HepG2 (cell line): ENCODE measurements around the gene MEGF6. TPM values are rescaled to one million over a fixed set of nuclear protein-coding genes. Genes with fewer than 3 reads are reported as not detected.

ENCODE experiments used
- CCDC6 ChIP-seq: sonication (generic); formaldehyde crosslinking; IDR thresholded peaks from 2 replicates; pipeline ENCODE4 v1.8.1; 2022; ENCODE audit warnings: mild to moderate bottlenecking, missing genetic modification reagents, moderate library complexity
- ELF1 ChIP-seq: sonication (generic); formaldehyde crosslinking; IDR thresholded peaks from 2 replicates; pipeline ENCODE4 v1.4.0; 2020; ENCODE audit warnings: missing genetic modification reagents
- HOXA5 ChIP-seq: sonication (generic); formaldehyde crosslinking; IDR thresholded peaks from 2 replicates; pipeline ENCODE4 v1.4.0; 2020; ENCODE audit warnings: missing genetic modification reagents
- KLF11 ChIP-seq: IDR thresholded peaks from 2 replicates; pipeline ENCODE4 v1.6.1; 2016; ENCODE audit warnings: missing compliant biosample characterization
- SALL2 ChIP-seq: sonication (generic); formaldehyde crosslinking; IDR thresholded peaks from 2 replicates; pipeline ENCODE4 v1.8.1; 2023; ENCODE audit warnings: mild to moderate bottlenecking, missing genetic modification reagents, inconsistent platforms
- SIN3B ChIP-seq: fragments of 150-350 bp; IDR thresholded peaks from 2 replicates; pipeline ENCODE4 v1.6.1; 2014; ENCODE audit warnings: low read length
- SNRNP70 ChIP-seq: fragments of 200-400 bp; formaldehyde crosslinking; IDR thresholded peaks from 2 replicates; pipeline ENCODE4 v1.6.1; 2017; ENCODE audit warnings: mild to moderate bottlenecking, low read depth, low read length, moderate library complexity
- SRSF1 ChIP-seq: fragments of 200-400 bp; formaldehyde crosslinking; optimal IDR thresholded peaks from 2 replicates; pipeline ENCODE3; 2017; ENCODE audit warnings: mild to moderate bottlenecking, low read depth, low read length, moderate library complexity
- WIZ ChIP-seq: sonication (generic); formaldehyde crosslinking; IDR thresholded peaks from 2 replicates; pipeline ENCODE4 v1.5.1; 2020; ENCODE audit warnings: mild to moderate bottlenecking, missing genetic modification reagents
- ZFP36L1 ChIP-seq: sonication (generic); formaldehyde crosslinking; IDR thresholded peaks from 2 replicates; pipeline ENCODE4 v1.8.0; 2022; ENCODE audit warnings: mild to moderate bottlenecking, missing genetic modification reagents, moderate library complexity
- ZNF616 ChIP-seq: sonication (generic); formaldehyde crosslinking; IDR thresholded peaks from 2 replicates; pipeline ENCODE4 v1.5.0; 2020; ENCODE audit warnings: low read depth, mild to moderate bottlenecking, missing genetic modification reagents
- ZNF777 ChIP-seq: sonication (generic); formaldehyde crosslinking; IDR thresholded peaks from 2 replicates; pipeline ENCODE4 v1.4.0; 2020; ENCODE audit warnings: missing genetic modification reagents
- polyA plus RNA-seq, 8 experiments: library from polyadenylated mRNA; depleted of rRNA in 3 of 8; stranded (reverse) in 7 of 8; unstranded in 1 of 8; fragments of >200 nt; fragmentation: Illumina TruSeq in 4 of 8; extraction: Trizol in 4 of 8; gene quantifications; 2 replicates each; pipeline versions ENCODE4 v1.2.1 to v1.2.3, GENCODE V29; 2011 to 2016; ENCODE audit warnings: low read depth in 4 of 8, missing spikeins in 1 of 8, mixed read lengths in 1 of 8; ENCODE audit not compliant: insufficient read depth in 1 of 8
- total RNA-seq, 5 experiments: library from RNA; depleted of rRNA; stranded (reverse); fragments of >200 nt; fragmentation: Illumina TruSeq; extraction: Trizol; gene quantifications; 2 replicates each; pipeline ENCODE4 v1.2.3, GENCODE V29; 2016; ENCODE audit warnings: low read depth in 1 of 5
- TF ChIP-seq, protein P1 (sequence below), 2 experiments: sonication (generic) in 1 of 2; formaldehyde crosslinking in 1 of 2; IDR thresholded peaks; 2 replicates each; pipeline versions ENCODE4 v1.4.0 to v1.6.1; 2016 to 2020; ENCODE audit warnings: borderline replicate concordance in 1 of 2, low read depth in 1 of 2, mild to moderate bottlenecking in 1 of 2, missing genetic modification reagents in 1 of 2
- TF ChIP-seq, protein P2 (sequence below): IDR thresholded peaks from 2 replicates; pipeline ENCODE4 v1.6.1; 2012; ENCODE audit warnings: low read length, improper control_type of control experiment
- TF ChIP-seq, protein P3 (sequence below), 2 experiments: sonication (generic) in 1 of 2; formaldehyde crosslinking in 1 of 2; IDR thresholded peaks; 2 replicates each; pipeline versions ENCODE4 v1.5.1 to v1.6.1; 2011 to 2020; ENCODE audit warnings: borderline replicate concordance in 1 of 2, low read depth in 1 of 2, low read length in 1 of 2, mild to moderate bottlenecking in 1 of 2, missing genetic modification reagents in 1 of 2, moderate library complexity in 1 of 2
- TF ChIP-seq, protein P4 (sequence below): sonication (generic); formaldehyde crosslinking; IDR thresholded peaks from 2 replicates; pipeline ENCODE4 v1.4.0; 2020; ENCODE audit warnings: missing genetic modification reagents, borderline replicate concordance

MEGF6 gene
- total and polyA plus RNA-seq, 2 of the 13 experiments (the other 11 are each of a cell fraction or from before 2014, with no cell fraction given): 1.9 TPM

DNA sequence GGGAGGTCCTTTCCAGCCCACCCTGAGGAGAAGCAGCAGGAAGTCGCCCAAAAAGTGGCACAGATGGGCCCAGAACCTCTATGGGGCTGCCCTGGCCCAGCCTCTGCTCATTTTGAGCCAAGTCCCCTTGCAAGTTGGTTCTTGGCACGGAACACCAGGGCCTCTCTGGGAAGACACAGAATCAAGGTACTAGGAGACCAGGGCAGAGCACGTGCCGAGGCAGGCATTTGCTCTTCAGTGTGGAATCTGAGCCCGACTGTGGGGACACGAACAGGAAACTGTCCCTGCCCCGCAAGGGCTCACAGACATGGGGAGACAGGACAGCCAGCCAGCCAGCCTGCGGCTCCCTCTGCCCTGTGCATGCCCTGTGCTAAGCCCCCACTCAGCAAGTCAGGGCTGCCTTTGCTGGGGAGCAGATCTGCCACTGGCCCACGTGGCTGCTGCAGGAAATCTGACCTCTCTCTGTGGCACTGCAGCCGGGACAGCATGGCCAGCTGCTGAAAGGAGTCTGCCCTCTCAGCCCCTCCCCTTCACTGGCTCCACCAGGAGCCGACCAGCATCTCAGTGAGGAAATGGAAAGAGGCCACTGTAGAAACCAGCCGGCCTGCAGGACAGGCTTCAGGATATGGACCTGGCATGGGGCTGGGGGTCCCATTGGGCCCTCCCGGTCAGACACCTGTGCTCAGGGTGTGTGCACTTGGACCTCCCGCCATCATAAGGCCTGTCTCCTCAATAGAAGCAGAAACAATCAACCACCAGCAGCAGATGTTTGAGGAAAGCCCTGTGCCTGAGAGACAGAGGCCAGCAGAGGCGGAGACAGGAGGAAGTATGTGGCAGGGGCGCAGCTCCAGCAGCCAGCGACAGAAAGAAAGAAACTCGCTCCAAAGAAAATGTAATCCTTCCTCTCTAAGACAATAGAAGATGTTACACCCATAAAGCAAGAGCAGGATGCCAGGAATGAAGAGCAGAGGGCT lies 153.1 kb downstream of the MEGF6 start (continued):
- TF ChIP-seq, protein P1, sequence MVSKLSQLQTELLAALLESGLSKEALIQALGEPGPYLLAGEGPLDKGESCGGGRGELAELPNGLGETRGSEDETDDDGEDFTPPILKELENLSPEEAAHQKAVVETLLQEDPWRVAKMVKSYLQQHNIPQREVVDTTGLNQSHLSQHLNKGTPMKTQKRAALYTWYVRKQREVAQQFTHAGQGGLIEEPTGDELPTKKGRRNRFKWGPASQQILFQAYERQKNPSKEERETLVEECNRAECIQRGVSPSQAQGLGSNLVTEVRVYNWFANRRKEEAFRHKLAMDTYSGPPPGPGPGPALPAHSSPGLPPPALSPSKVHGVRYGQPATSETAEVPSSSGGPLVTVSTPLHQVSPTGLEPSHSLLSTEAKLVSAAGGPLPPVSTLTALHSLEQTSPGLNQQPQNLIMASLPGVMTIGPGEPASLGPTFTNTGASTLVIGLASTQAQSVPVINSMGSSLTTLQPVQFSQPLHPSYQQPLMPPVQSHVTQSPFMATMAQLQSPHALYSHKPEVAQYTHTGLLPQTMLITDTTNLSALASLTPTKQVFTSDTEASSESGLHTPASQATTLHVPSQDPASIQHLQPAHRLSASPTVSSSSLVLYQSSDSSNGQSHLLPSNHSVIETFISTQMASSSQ (IDR thresholded peaks at IDR 0.05; ENCODE audit: low read depth): no peak
- TF ChIP-seq, protein P1 (CRISPR knock-in tag; IDR thresholded peaks at IDR 0.05; ENCODE audit: borderline replicate concordance): peak; percentile 52; the same call in 1 of the 2 replicates
- TF ChIP-seq SALL2 (CRISPR knock-in tag): no peak
- no peak for TF ChIP-seq SIN3B
- no peak for TF ChIP-seq HOXA5
- TF ChIP-seq ELF1 (CRISPR knock-in tag): 0 out of 2 replicates have a peak, but pooled peaks have one; percentile 25
- no peak for TF ChIP-seq ZNF616 (CRISPR knock-in tag)
- TF ChIP-seq SRSF1: no peak
- TF ChIP-seq, protein P2, sequence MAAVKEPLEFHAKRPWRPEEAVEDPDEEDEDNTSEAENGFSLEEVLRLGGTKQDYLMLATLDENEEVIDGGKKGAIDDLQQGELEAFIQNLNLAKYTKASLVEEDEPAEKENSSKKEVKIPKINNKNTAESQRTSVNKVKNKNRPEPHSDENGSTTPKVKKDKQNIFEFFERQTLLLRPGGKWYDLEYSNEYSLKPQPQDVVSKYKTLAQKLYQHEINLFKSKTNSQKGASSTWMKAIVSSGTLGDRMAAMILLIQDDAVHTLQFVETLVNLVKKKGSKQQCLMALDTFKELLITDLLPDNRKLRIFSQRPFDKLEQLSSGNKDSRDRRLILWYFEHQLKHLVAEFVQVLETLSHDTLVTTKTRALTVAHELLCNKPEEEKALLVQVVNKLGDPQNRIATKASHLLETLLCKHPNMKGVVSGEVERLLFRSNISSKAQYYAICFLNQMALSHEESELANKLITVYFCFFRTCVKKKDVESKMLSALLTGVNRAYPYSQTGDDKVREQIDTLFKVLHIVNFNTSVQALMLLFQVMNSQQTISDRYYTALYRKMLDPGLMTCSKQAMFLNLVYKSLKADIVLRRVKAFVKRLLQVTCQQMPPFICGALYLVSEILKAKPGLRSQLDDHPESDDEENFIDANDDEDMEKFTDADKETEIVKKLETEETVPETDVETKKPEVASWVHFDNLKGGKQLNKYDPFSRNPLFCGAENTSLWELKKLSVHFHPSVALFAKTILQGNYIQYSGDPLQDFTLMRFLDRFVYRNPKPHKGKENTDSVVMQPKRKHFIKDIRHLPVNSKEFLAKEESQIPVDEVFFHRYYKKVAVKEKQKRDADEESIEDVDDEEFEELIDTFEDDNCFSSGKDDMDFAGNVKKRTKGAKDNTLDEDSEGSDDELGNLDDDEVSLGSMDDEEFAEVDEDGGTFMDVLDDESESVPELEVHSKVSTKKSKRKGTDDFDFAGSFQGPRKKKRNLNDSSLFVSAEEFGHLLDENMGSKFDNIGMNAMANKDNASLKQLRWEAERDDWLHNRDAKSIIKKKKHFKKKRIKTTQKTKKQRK: no peak
- 0 out of 2 replicates have a peak, but pooled peaks have one; percentile 42 for TF ChIP-seq KLF11 (CRISPR knock-in tag)
- TF ChIP-seq ZFP36L1 (CRISPR knock-in tag): no peak
- TF ChIP-seq SNRNP70: no peak
- no peak for TF ChIP-seq ZNF777 (CRISPR knock-in tag)
- TF ChIP-seq WIZ (CRISPR knock-in tag): no peak
- TF ChIP-seq, protein P3, sequence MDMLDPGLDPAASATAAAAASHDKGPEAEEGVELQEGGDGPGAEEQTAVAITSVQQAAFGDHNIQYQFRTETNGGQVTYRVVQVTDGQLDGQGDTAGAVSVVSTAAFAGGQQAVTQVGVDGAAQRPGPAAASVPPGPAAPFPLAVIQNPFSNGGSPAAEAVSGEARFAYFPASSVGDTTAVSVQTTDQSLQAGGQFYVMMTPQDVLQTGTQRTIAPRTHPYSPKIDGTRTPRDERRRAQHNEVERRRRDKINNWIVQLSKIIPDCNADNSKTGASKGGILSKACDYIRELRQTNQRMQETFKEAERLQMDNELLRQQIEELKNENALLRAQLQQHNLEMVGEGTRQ (IDR thresholded peaks at IDR 0.05; ENCODE audit: low read depth, low read length): no peak
- TF ChIP-seq, protein P3 (CRISPR knock-in tag; IDR thresholded peaks at IDR 0.05; ENCODE audit: borderline replicate concordance): no peak
- no peak for TF ChIP-seq CCDC6
- TF ChIP-seq, protein P4, sequence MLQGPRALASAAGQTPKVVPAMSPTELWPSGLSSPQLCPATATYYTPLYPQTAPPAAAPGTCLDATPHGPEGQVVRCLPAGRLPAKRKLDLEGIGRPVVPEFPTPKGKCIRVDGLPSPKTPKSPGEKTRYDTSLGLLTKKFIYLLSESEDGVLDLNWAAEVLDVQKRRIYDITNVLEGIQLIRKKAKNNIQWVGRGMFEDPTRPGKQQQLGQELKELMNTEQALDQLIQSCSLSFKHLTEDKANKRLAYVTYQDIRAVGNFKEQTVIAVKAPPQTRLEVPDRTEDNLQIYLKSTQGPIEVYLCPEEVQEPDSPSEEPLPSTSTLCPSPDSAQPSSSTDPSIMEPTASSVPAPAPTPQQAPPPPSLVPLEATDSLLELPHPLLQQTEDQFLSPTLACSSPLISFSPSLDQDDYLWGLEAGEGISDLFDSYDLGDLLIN (CRISPR knock-in tag): no peak
